Gastroesophageal sphincter (tissue), 3 donors: Measurements from ENCODE around the gene MED26.

Experiments used
- CTCF ChIP-seq, 4 experiments: fragments of 200-600 bp in 2 of 4; fragments of 450-650 bp in 2 of 4; sonication (generic) in 1 of 4; IDR thresholded peaks; one replicate each; pipeline ENCODE4 v1.5.1; 2017 to 2019; ENCODE audit warnings: antibody characterized with exemption in 4 of 4, mild to moderate bottlenecking in 2 of 4, moderate library complexity in 2 of 4
- EP300 ChIP-seq: sonication (generic); formaldehyde crosslinking; IDR thresholded peaks from one replicate; pipeline ENCODE4 v1.6.1; 2017; ENCODE audit warnings: antibody characterized with exemption, mild to moderate bottlenecking
- POLR2A ChIP-seq, 2 donors: fragments of 450-650 bp; IDR thresholded peaks; one replicate each; pipeline ENCODE4 v1.6.1; 2017; ENCODE audit warnings: antibody characterized with exemption in 2 of 2, mild to moderate bottlenecking in 2 of 2, moderate library complexity in 1 of 2
- POLR2AphosphoS5 ChIP-seq: sonication (generic); formaldehyde crosslinking; IDR thresholded peaks from one replicate; pipeline ENCODE4 v1.6.1; 2017; ENCODE audit warnings: antibody characterized with exemption

GRCh38 chr19:16561382-16561781 is 66.6 kb downstream of the MED26 start:
- TF ChIP-seq EP300 (no peak), CTCF (IDR thresholded peaks at IDR 0.05) (no peak), POLR2A (IDR thresholded peaks at IDR 0.05) (no peak), POLR2AphosphoS5 (no peak)
